8988T (cell line): ENCODE data around the gene RHOB.
"Not testable (repeated sequence)": the region's sequence is repeated elsewhere in the genome, so short reads cannot be mapped to it uniquely, and the experiment has no call there.

Experiments
- DNase-seq: peaks from one replicate; pipeline ENCODE4 v3.0.0; 2011

The RHOB gene

DNA sequence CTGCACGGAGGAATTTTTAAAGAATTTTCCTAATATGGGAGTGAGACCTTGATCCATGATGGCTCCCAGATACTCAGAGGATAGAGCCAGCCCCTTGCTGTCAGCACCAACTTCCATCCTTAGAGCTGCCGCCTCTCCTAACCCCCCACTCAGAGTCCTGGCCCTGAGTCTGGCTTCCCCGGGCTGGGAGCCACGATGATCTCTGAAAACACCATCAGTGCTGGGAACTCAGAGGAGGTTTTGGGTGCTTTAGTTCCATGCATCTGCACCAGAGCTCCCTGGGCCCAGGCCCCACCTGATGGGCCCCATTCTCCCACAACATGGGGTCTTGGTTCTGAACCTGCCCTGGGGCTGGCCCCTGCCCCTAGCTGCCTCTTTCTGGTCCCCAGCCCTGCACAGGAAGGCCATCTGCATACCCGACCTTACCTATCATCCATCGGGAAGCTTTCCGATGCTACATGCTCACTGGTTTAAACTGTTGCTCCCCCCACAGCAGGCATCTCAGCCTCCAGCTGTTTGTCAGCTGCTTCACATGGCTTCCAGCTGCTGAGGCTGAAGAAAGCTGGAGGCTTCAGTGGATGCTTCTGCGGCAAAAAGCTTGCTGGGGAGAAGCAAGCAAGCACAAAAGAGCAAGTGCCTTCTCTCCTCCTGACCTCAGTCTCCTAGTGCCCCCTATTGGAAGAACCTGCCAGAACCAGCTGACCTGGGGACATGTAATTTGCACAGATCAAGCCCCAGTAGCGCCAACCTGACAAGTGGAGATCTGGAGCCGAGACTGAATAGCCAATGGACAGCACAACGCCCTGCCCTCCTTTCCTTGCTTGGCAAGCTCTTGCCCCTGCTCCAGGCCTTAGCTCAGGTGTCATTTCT lies 24.2 kb upstream of the RHOB start:
- no peak for DNase-seq

DNA sequence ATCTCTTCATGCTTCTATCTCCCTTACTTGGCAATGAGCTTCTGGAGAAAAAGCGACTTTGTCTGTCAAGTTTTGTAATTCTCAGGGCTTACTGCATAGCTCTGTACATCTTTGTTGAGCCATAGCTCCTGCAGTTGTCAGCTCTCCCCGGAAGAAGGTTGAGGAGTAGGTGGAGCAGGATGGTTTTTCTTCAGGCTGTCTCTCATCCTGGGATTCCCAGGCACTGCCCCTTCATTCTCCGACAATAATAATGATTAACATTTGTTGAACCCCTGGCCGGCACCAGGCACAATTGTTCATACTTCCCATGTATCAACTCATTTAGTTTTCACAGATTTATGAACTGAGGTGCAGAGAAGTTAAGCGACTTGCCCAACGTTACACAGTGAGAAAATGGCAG lies 23.5 kb upstream of the RHOB start:
- DNase-seq: no peak

DNA sequence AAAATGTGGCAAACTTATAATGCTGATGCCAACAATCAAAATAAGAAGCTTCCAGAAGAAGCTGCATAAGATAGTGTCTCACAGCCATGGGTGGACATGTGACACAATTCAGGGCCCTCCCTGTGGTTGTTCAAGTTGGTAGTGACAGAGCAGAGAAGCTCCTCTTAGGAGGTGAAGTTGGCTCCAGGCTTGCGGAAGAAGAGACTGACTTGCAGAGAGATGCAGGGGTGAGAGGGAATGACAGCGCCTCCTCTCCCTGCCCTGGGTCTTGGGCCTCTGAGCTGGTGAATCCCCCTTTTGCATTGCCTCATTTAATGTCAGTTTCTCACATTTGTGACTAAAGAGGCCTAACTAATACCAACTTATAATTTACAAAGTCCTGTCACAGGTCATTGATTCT lies 23.0 kb upstream of the RHOB start:
- no peak for DNase-seq

DNA sequence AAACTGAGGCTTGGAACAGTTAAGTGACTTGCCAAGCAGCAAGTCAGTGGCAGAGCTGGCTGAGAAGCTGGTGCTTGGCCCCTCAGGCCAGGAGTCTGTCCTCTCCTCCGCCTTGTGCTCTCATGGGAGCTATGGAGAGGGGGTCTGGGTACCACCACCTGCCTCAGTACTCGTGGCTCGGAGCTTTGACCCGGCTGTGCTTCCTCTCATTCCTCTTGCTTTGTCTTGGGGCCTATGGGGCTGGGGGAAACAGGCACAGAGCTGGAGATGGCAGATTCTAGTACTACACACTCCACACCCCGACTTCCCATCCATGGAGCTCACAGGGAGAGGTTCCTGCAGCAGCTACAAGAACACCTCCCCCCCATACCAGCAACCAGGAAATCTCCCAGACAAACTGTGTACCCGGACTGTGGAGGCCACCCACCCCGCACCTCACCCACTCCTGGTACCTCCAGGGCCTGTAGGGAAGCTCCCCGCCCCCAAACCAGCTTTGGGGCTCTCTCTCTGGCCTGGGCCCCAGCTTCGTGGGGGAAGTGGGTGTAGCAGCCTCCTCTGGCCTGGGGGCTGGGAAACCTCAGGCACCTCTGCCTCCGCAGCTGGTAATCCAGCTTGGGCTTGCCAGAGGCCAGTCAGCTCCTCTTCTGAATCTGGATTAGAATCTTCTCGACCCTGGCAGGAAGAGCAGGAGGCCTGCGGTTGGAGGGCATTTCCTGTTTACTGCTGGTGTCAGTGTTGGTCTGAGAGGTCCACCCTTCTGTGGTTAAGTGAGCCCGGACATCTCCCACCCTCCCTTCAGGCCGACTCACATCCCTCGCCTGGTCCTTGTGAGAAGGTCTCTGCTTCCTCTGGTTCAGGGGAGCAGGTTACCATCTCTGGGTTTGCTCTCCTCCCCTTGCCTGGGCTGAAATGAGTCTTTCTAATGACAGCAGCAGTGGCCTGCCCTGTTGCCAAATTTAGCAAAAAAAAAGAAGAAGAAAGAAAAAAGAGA lies 22.3 kb upstream of the RHOB start:
- DNase-seq: no peak

DNA sequence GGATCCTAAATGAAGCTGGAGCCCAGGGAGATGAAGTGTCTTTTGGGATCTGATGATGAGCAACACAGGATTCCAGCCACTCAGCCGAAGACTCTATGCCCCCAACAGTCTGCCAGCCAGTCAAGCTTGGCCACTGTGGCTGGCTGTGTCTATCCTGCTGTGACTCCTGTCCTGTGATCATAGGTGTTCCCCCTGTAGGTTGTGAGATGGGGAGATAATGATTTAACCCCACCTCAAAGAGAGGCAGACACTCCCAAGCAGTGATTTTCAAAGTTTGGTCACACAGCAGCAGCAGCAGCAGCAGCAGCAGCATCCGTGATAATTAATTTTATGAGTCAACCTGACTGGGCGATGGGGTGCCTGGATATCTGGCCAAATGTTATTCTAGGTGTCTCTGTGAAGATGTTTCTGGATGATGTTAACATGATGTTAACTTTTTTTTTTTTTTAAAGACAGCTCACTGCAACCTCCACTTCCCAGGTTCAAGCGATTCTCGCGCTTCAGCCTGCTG lies 21.4 kb upstream of the RHOB start:
- no peak for DNase-seq

DNA sequence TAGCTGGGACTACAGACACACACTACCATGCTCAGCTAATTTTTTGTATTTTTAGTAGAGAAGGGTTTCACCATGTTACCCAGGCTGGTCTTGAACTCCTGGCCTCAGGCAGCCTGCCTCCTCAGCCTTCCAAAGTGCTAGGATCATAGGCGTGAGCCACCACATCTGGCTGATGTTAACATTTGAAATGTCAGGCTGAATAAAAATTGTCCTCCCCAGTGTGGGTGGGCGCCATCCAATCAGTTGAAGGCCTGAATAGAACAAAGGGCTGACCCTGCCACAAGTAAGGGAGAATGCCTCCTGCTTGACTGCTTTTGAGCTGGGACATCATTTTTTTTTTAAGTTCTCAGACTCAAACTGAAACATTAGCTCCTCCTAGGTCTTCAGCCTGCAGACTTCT lies 21.0 kb upstream of the RHOB start:
- no peak for DNase-seq

DNA sequence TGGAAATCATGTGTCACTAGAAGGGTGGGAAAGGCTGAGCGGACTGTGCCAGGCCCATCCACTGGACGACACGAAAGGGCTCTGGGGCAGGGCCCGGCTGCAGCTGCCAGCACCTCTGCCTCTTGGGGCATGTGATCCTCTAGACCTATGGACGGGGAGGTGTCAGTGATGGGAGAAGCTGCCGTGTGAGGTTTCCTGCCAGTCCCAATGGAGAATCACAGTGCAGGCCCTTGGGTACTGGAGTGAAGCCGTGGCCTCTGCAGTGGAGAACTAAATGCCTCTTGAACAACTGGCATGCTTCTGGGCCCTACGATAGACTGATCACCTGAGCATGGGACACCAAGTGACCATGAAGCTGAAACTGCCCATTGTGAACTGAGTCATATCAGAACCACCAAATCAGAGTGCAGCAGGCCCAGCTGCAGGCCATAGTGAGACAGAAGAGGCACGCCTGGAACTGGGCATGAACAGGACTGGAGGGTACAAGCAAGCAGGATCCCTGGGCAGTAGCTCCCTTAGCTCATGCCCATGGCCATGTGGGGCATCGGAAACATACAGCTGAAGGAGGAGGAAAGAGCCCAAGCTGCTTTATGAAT lies 18.8 kb upstream of the RHOB start:
- no peak for DNase-seq

DNA sequence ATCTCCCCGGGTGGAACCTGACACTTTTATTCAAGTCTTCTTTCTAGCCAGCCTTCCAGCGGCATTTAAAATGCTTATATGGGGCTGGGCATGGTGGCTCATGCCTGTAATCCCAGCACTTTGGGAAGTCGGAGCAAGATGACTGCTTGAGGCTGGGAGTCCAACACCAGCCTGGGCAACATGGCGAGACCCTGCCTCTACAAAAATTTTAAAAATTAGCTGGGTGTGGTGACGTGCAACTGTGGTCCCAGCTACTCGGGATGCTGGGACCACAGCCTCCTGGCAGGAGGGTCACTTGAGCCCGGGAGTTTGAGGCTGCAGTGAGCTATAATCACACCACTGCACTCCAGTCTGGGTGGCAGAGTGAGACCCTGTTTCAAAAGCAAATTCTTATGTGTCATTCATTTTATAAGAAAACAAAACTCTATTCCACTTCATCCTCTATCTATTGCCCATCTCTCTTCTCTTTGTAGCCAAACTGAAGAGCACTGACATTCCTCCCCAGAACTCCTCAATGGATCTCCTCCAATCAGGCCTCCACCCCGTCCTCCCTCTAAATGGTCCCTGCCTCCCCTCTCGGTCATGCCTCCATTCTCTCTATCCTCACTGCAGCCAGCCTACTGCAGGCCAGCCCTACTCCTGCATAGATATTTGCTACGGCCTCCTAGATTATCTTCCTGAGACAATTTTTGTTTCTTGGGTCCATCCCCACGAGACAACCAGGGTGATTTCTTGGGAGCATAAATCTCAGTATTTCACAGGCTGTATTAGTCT lies 18.0 kb upstream of the RHOB start:
- DNase-seq: no peak

DNA sequence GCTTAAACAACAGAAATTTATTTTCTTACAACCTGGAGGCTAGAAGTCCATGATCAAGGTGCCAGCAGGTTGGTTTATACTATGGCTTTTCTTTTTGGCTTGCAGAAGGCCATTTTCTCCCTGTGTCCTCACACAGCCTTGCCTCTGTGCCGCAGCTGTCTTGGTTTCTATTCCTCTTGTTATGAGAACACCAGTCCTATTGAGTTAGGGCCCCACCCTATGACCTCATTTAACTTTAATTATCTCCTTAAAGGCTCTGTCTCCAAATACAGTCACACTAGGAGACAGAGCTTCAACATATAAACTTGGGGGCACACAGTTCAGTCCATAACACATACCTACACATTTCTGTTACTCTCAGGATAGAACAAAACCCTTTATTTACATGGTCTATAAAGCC lies 17.3 kb upstream of the RHOB start:
- no peak for DNase-seq

DNA sequence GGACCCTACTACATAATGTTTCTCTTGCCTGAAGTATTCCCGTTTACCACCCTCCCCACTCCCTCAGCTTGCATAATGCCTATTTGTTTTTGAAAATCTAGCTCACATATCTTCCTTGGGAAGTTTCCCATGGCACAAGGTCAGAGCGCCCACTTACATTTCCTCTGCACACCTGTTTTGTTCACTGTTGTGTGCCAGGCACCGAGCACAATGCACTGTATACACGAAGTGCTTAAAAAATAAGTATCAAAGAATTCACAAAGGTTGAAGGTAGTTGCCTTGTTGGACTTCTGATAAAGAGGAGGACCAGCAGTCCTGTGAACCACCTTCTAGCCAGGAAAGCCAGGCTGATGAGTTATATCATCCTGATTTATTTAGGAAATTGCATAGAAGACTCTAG lies 16.8 kb upstream of the RHOB start:
- no peak for DNase-seq

DNA sequence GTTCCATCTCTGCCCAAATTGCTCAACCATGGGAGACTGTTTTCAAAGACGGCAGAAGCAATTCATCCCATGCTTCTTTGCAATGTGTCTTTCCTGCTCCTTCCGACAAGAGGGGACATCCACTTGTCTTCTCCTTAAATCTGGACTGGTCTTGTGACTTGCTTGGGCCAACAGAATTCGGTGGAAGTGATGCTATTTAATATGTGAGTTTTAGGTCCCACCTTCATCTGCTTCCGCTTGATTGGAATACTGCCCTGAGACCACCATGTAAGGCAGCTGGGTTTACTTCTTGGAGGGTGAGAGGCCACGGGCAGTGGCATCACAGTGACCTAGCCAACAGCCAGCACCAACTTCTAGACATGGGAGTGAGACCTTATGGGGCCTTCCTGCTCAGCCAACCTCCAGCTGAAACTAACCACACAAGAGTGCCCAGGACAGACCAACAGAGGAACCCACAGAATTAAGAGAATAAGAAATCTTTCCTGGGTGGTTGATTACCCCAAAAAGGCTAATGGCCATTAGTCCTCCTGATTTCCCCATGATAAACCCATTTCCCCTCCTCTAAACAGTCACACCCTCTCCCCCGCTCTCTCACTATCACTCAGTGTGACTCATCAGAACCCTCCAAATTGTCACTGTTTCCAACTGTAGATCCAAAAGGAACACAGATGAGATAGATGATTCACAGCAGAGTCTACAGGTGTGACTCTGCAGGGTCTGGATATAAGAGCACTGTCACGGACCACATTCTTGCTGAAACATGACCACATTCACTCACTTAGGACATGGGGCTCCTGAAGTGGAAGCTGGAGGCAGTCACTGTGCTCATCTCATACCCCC lies 16.2 kb upstream of the RHOB start:
- DNase-seq: no peak

DNA sequence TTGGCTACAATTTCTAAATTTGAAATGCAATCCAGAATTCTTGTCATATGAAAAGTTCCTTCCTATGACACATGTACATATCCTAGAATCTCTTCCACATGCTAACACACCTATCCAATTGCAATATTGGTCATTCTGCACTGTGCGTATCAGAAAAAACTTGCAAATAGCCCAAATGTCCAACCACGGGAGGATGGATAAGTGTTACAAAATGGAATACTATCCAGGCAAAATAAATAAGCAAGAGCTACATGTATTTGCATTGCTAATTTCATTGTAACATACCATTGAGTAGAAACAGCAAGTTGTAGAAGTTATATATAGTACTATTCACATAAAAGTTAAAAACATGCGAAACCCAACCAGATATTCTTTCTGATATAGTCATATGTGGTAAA lies 15.6 kb upstream of the RHOB start:
- DNase-seq: no peak

DNA sequence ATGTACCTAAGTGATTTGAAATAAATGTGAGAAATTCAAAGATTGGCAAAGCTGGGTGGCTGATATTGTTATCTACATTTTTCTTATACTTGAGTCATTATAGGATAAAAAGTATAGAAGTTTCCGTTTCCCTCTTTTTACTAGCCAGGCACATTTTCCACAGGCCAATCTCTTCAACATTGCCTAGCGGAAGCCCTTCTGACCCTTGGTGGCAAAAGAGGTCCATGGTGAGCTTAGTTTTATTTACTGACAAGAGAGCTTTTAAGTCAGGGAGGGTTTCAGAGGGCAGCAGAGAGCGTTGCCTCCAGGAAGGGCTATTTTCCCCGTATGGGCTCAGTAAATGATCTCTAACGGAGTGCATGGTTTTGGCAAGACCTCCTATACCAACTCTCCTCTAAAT lies 15.1 kb upstream of the RHOB start:
- DNase-seq: no peak

DNA sequence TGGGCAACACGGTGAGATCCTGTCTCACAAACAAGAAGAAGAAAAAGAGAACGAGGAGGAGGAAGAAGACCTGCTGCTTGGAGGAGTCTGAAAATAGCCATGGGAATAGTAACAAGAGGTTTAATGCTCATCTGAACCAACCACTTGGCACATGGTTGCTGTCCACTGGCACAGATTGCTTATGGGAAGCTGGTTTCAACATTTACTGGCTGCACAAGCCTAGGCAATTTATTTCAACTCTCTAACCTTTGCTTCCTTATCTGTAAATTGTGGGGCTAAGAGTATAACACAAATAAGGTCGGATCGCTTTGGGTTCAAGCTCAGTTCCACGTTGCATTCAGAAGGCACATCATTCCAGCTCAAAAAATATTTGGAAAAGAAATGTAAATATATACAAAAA lies 14.2 kb upstream of the RHOB start:
- DNase-seq: no peak

DNA sequence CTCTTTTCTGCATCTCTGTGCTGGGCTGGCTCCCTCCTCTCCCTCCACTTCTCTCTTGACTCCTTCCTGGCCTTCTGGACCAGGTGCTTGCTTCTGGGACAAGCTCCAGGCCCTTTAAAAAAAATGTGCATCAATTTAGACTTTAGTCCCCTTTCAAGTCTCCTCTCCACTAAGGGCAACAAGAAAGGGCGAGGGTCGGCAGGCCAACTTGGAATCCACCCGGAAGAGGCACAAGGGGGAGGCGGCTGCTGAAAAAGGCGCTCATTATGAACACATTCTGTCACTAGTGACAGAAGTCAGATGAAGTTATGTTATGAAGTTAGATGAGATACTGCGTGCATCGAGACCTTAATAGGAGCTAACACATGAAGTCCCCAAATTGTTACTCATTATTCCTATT lies 13.6 kb upstream of the RHOB start:
- no peak for DNase-seq

DNA sequence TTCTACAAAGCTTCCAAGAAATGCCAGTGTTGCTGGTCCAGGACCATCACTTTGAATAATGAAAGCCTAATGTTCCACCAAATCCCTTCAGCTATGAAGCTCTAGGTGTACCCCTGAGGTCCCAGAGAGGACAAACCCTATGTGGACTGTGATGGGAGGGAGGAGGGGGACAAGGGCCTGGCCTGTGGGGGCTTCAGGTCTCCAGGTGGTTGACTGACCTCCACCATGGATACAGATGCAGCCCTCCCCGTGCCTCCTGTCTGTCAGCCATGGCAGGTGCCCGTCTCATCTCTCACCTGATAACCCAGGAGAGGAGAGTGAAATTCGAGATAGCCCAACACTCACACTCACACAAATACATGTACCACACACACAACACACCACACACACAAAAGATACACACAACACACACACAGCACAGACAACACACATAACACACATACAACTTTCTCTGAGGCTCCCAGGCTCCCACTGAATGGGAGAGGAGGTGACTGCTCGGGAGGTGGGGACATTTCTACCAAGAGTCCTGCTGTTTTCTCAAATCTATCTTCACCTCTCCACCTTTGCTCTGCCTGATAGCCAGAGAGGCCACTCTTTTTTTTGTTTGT lies 12.8 kb upstream of the RHOB start:
- no peak for DNase-seq

DNA sequence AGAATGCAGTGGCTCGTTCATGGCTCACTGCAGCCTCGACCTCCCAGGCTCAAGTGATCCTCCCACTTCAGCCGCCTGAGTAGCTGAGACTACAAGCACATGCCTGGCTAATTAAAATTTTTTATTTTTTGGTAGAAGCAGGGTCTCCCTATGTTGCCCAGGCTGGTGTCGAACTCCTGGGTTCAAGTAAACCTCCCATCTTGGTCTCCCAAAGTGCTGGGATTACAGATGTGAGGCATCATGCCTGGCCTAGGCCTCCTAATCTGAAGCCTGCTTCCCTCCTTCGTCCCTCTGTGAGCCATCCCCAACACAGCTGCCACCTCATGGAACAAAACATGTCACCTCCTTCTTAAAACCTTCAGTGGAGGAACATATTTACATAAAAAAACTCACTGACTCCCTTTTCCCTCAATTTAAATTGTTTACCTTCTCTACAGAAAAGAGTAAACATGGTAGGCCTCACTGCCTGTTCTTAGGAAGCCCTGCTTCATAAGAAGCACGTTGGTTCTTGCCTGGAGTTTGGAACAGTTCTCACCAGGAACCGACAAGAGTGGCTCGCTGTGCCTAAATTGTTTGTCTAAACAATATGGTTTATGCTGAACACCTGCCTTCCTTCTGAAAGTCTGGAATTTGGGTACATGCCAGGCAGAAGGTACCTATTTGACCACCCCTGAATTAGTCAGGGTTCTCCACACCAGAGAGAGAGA lies 12.1 kb upstream of the RHOB start:
- no peak for DNase-seq

DNA sequence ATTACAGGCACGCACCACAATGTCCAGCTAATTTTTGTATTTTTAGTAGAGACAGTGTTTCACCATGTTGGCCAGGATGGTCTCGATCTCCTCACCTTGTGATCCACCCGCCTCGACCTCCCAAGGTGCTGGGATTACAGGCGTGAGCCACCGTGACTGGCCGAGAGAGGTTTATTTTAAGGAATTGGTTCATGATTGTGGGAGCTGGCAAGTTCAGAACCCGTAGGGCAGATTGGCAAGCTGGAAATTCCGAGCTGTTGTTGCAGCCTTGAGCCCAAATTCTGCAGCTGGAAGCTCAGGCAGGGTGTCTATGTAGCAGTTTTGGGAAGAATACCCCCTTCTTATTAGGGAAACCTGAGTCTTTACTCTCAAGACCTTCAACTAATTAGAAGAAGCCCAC lies 11.4 kb upstream of the RHOB start:
- DNase-seq: not testable (repeated sequence)

DNA sequence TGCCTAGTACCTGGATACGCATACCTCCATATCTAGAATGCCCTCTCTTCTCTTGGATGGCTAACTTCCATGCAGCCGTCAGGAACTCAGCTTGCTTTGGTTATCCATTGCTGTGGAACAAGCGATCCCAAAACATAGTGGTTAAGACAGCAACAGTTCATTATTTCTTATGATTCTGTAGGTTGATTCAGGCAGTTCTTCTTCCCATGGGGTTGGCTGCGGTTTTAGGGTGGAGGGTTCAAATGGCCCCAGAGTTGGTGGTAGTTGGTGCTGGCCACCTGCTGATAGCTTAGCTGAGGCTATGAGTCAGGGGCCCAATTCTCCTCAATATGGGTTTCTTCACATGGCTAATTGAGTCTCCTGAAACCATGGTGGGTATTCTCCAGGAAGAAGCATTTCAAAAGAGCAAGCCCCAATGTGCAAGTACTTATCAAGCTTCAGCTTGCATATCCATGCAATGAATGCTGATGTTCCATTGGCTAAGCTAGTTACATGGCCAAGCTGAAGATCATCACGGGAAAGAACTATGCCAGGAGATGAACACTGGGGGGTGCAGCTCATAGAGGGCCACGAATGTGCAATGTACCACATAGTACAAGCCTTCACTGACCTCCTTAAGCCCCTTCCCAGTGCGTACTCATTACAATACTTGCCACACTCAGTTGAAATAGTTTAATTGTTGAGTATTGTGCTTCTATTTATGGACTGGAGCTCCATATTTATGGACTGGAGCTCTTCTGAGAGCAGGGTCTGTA lies 10.0 kb upstream of the RHOB start:
- no peak for DNase-seq
